Tibial artery (tissue), 4 donors: Measurements from ENCODE around the gene PLD2.

ENCODE experiments used
- DNase-seq, 2 donors: peaks; one replicate each; pipeline ENCODE4 v3.0.0-alpha.2; 2019
- H3K27ac ChIP-seq, 2 donors: fragments of 200-600 bp; sonication (generic) in 1 of 2; 1 replicate in 1 of 2; 2 replicates in 1 of 2; pipeline ENCODE4 v1.5.1; 2018 to 2019; ENCODE audit warnings: mild to moderate bottlenecking in 1 of 2
- H3K27me3 ChIP-seq, 2 donors: fragments of 200-600 bp; sonication (generic) in 1 of 2; one replicate each; pipeline versions ENCODE4 v1.5.1 to v1.6.0; 2016 to 2019
- H3K36me3 ChIP-seq, 3 donors: fragments of 200-600 bp; sonication (generic) in 2 of 3; one replicate each; pipeline ENCODE4 v1.5.1; 2016 to 2019; ENCODE audit warnings: mild to moderate bottlenecking in 2 of 3
- H3K4me1 ChIP-seq, 4 donors: fragments of 200-600 bp; sonication (generic) in 2 of 4; 1 replicate in 3 of 4; 2 replicates in 1 of 4; pipeline ENCODE4 v1.5.1; 2016 to 2019
- H3K4me3 ChIP-seq, 2 donors: fragments of 200-600 bp; sonication (generic) in 1 of 2; 1 replicate in 1 of 2; 2 replicates in 1 of 2; pipeline ENCODE4 v1.5.1; 2018 to 2019; ENCODE audit warnings: mild to moderate bottlenecking in 2 of 2
- H3K9me3 ChIP-seq, 3 donors: fragments of 200-600 bp; sonication (generic) in 1 of 3; one replicate each; pipeline ENCODE4 v1.5.1; 2016 to 2019
- intact Hi-C: fragments of 100-400 bp; cut with DNase I; formaldehyde crosslinking; loops from one replicate; pipeline ENCODE4 v1.15.0; 2023; ENCODE audit warnings: low total_unique reads
- TF ChIP-seq, protein P1 (sequence below), 2 experiments: fragments of 200-600 bp in 1 of 2; fragments of 450-650 bp in 1 of 2; IDR thresholded peaks; one replicate each; pipeline ENCODE4 v1.5.1; 2017 to 2019; ENCODE audit warnings: antibody characterized with exemption in 2 of 2, mild to moderate bottlenecking in 1 of 2, moderate library complexity in 1 of 2

Gene PLD2, protein sequence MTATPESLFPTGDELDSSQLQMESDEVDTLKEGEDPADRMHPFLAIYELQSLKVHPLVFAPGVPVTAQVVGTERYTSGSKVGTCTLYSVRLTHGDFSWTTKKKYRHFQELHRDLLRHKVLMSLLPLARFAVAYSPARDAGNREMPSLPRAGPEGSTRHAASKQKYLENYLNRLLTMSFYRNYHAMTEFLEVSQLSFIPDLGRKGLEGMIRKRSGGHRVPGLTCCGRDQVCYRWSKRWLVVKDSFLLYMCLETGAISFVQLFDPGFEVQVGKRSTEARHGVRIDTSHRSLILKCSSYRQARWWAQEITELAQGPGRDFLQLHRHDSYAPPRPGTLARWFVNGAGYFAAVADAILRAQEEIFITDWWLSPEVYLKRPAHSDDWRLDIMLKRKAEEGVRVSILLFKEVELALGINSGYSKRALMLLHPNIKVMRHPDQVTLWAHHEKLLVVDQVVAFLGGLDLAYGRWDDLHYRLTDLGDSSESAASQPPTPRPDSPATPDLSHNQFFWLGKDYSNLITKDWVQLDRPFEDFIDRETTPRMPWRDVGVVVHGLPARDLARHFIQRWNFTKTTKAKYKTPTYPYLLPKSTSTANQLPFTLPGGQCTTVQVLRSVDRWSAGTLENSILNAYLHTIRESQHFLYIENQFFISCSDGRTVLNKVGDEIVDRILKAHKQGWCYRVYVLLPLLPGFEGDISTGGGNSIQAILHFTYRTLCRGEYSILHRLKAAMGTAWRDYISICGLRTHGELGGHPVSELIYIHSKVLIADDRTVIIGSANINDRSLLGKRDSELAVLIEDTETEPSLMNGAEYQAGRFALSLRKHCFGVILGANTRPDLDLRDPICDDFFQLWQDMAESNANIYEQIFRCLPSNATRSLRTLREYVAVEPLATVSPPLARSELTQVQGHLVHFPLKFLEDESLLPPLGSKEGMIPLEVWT

DNA sequence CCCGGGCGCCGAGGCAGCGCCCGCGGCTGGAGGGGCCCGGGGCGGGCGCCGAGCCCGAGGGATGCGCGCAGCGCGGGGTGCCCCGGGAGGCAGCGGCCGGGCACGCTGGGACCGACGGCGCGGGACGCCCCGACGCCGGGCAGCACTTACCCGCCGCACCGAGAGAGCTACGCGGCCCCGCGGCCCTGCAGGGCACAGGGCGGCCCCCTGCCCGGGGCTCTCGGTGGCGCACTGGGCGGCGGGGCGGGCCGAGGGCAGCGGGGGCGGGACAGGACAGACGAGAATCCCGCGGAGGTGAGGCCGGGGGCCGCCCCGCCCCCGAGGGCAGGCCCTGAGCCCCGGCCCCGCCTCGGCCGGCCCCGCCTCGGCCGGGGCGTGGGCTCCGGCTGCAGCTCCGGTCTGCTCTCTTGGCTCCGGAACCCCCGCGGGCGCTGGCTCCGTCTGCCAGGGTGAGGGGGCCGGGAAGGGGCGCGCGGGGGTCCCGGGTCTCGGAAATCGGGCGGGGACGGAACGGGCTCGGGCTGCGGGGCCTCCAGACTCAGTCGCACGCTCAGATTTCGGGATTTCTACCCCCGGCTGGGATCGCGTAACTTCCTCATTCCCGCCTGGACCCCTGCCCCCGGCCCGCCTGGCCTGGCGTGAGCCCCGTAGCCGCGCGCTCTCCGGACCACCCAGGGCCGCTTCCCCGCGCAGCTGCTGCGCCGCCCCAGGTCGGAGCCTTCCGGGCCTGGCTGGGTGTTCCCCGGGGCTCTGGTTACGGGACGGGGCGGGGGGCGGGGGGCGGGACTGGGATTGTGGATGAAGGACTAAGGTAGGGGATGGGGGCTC lies at the start of gene PLD2:
TSS of gene PLD2 (plus strand) at position 376 of the 828 bp plus-strand sequence. CDS start 621 bp downstream, outside the sequence.
- peak; percentile 85 to 89 for DNase-seq
- peaks cover 0 to 25% (median 18%) of the 10 kb centered on the region in 4 donors for H3K4me1 ChIP-seq
- no peaks in the 10 kb centered on the region for H3K9me3 ChIP-seq
- peak within 1 kb of the TSS; percentile 89 to 94 for H3K4me3 ChIP-seq
- TF ChIP-seq, protein P1, sequence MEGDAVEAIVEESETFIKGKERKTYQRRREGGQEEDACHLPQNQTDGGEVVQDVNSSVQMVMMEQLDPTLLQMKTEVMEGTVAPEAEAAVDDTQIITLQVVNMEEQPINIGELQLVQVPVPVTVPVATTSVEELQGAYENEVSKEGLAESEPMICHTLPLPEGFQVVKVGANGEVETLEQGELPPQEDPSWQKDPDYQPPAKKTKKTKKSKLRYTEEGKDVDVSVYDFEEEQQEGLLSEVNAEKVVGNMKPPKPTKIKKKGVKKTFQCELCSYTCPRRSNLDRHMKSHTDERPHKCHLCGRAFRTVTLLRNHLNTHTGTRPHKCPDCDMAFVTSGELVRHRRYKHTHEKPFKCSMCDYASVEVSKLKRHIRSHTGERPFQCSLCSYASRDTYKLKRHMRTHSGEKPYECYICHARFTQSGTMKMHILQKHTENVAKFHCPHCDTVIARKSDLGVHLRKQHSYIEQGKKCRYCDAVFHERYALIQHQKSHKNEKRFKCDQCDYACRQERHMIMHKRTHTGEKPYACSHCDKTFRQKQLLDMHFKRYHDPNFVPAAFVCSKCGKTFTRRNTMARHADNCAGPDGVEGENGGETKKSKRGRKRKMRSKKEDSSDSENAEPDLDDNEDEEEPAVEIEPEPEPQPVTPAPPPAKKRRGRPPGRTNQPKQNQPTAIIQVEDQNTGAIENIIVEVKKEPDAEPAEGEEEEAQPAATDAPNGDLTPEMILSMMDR (IDR thresholded peaks at IDR 0.05), result no peak
- no peaks in the 10 kb centered on the region for H3K27me3 ChIP-seq
- H3K27ac ChIP-seq, result peak within 1 kb of the TSS; percentile 67 to 71
- intact Hi-C loops, result no loop called here
- H3K36me3 ChIP-seq, result peaks cover 0 to 31% (median 6%) of the 10 kb centered on the region in 3 donors

GRCh38 chr17:4759776-4760236 lies 47.1 kb upstream of the PLD2 start:
- H3K4me3 ChIP-seq, result no peak overlapping the region
- H3K4me1 ChIP-seq, result no peaks in the 10 kb centered on the region
- H3K36me3 ChIP-seq, result no peaks in the 10 kb centered on the region
- intact Hi-C loops, result no loop called here
- no peaks in the 10 kb centered on the region for H3K9me3 ChIP-seq
- DNase-seq, result no peak
- TF ChIP-seq, protein P1 (IDR thresholded peaks at IDR 0.05), result no peak
- peaks cover 0 to 25% of the 10 kb centered on the region in 2 donors for H3K27me3 ChIP-seq
- no peak overlapping the region for H3K27ac ChIP-seq

GRCh38 chr17:4764595-4764994 lies 42.4 kb upstream of the PLD2 start:
- no peak overlapping the region for H3K27ac ChIP-seq
- H3K4me1 ChIP-seq, result no peaks in the 10 kb centered on the region
- H3K36me3 ChIP-seq, result no peaks in the 10 kb centered on the region
- DNase-seq, result no peak
- intact Hi-C loops, result no loop called here
- TF ChIP-seq, protein P1 (IDR thresholded peaks at IDR 0.05), result no peak
- H3K27me3 ChIP-seq, result peaks cover 0 to 10% of the 10 kb centered on the region in 2 donors
- no peak overlapping the region for H3K4me3 ChIP-seq
- no peaks in the 10 kb centered on the region for H3K9me3 ChIP-seq

GRCh38 chr17:4766201-4766600 lies 40.8 kb upstream of the PLD2 start:
- no peak overlapping the region for H3K4me3 ChIP-seq
- H3K4me1 ChIP-seq, result no peaks in the 10 kb centered on the region
- TF ChIP-seq, protein P1 (IDR thresholded peaks at IDR 0.05), result no peak
- no peak for DNase-seq
- no peak overlapping the region for H3K27ac ChIP-seq
- H3K27me3 ChIP-seq, result peaks cover 0 to 7% of the 10 kb centered on the region in 2 donors
- no peaks in the 10 kb centered on the region for H3K36me3 ChIP-seq
- intact Hi-C loops, result no loop called here
- no peaks in the 10 kb centered on the region for H3K9me3 ChIP-seq

- no peak overlapping the region for H3K4me3 ChIP-seq
Observed at GRCh38 chr17:4766723-4767122, 40.2 kb upstream of the PLD2 start.

More at GRCh38 chr17:4766723-4767122, 40.2 kb upstream of the PLD2 start:
- Histone ChIP-seq H3K27ac (no peak overlapping the region), H3K9me3 (no peaks in the 10 kb centered on the region), H3K4me1 (no peaks in the 10 kb centered on the region), H3K36me3 (no peaks in the 10 kb centered on the region), H3K27me3 (peaks cover 0 to 12% of the 10 kb centered on the region in 2 donors)
- intact Hi-C loops, result no loop called here
- TF ChIP-seq, protein P1 (IDR thresholded peaks at IDR 0.05), result no peak
- no peak for DNase-seq
